HEK293 (cell line): ENCODE data around the gene CPTP.
A peak's percentile ranks its signal among the peaks of the same experiment; 100 is the strongest.

Experiments
- MZF1 ChIP-seq: fragments of 450-650 bp; formaldehyde crosslinking; IDR thresholded peaks from 2 replicates; pipeline ENCODE4 v1.5.1; 2017; ENCODE audit warnings: missing biosample characterization, missing genetic modification characterization, borderline replicate concordance
- ZNF266 ChIP-seq: fragments of 450-650 bp; formaldehyde crosslinking; IDR thresholded peaks from 2 replicates; pipeline ENCODE4 v1.5.1; 2016; ENCODE audit warnings: missing biosample characterization, missing genetic modification characterization, low read depth
- ZSCAN30 ChIP-seq: fragments of 450-650 bp; IDR thresholded peaks from 2 replicates; pipeline ENCODE4 v1.5.1; 2018; ENCODE audit warnings: missing biosample characterization, mild to moderate bottlenecking, missing genetic modification characterization, moderate library complexity
- TF ChIP-seq, protein P1 (sequence below): fragments of 450-650 bp; formaldehyde crosslinking; IDR thresholded peaks from 2 replicates; pipeline ENCODE4 v1.5.1; 2017; ENCODE audit warnings: missing biosample characterization, missing genetic modification characterization
- TF ChIP-seq, protein P2 (sequence below): fragments of 450-650 bp; formaldehyde crosslinking; IDR thresholded peaks from 2 replicates; pipeline ENCODE4 v1.5.1; 2016; ENCODE audit warnings: missing biosample characterization, missing genetic modification characterization
- TF ChIP-seq, protein P3 (sequence below): fragments of 450-650 bp; formaldehyde crosslinking; IDR thresholded peaks from 2 replicates; pipeline ENCODE4 v1.5.1; 2016; ENCODE audit warnings: missing biosample characterization, missing genetic modification characterization
- TF ChIP-seq, protein P4 (sequence below): fragments of 450-650 bp; formaldehyde crosslinking; IDR thresholded peaks from 2 replicates; pipeline ENCODE4 v1.5.1; 2016; ENCODE audit warnings: missing biosample characterization, missing genetic modification characterization

DNA sequence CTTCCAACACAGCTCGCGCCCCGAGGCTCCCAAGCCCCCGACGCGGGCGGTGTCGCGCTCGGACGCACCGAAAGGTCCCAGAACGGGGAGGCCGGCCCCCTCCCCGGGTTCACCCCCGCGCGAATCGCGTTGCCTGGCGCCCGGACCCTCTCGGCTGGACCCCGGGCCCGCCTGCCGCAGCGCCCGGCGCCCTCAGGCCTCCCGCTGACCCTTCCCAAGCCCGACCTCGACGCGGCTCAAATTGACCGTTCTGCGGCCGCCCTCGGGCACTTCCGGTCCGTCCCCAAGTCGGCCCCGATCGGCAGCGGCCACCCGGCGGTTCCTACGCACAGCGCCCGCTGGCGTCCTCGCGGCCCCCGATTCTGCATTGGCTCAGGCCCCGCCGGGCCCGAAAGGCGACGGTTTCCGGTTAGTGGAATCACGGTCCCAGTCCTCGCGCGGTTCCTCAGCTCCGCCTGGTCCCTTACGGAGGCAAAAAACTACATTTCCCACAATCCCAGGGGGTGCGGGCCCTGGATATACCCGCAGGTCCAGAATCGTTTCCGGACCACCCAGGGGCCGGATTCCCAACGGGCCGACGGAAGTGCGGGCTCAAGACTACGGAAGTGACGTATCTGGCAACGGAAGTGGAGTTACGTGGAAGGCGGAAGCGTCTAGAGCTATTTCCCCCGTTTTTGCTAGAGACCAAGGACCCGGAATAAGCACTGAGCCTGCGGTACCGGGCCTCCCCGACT lies 50.5 kb downstream of the CPTP start, which contains the start of gene AURKAIP1:
- TF ChIP-seq, protein P1, sequence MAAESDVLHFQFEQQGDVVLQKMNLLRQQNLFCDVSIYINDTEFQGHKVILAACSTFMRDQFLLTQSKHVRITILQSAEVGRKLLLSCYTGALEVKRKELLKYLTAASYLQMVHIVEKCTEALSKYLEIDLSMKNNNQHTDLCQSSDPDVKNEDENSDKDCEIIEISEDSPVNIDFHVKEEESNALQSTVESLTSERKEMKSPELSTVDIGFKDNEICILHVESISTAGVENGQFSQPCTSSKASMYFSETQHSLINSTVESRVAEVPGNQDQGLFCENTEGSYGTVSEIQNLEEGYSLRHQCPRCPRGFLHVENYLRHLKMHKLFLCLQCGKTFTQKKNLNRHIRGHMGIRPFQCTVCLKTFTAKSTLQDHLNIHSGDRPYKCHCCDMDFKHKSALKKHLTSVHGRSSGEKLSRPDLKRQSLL = peak; percentile 86
- TF ChIP-seq, protein P2, sequence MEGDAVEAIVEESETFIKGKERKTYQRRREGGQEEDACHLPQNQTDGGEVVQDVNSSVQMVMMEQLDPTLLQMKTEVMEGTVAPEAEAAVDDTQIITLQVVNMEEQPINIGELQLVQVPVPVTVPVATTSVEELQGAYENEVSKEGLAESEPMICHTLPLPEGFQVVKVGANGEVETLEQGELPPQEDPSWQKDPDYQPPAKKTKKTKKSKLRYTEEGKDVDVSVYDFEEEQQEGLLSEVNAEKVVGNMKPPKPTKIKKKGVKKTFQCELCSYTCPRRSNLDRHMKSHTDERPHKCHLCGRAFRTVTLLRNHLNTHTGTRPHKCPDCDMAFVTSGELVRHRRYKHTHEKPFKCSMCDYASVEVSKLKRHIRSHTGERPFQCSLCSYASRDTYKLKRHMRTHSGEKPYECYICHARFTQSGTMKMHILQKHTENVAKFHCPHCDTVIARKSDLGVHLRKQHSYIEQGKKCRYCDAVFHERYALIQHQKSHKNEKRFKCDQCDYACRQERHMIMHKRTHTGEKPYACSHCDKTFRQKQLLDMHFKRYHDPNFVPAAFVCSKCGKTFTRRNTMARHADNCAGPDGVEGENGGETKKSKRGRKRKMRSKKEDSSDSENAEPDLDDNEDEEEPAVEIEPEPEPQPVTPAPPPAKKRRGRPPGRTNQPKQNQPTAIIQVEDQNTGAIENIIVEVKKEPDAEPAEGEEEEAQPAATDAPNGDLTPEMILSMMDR (tag by site-specific recombination) = peak; percentile 99
- TF ChIP-seq ZSCAN30 (tag by site-specific recombination) (peak; percentile 100), MZF1 (tag by site-specific recombination) (peak; percentile 81), ZNF266 (tag by site-specific recombination) (0 out of 2 replicates have a peak, but pooled peaks have one; percentile 17)
- TF ChIP-seq, protein P3, sequence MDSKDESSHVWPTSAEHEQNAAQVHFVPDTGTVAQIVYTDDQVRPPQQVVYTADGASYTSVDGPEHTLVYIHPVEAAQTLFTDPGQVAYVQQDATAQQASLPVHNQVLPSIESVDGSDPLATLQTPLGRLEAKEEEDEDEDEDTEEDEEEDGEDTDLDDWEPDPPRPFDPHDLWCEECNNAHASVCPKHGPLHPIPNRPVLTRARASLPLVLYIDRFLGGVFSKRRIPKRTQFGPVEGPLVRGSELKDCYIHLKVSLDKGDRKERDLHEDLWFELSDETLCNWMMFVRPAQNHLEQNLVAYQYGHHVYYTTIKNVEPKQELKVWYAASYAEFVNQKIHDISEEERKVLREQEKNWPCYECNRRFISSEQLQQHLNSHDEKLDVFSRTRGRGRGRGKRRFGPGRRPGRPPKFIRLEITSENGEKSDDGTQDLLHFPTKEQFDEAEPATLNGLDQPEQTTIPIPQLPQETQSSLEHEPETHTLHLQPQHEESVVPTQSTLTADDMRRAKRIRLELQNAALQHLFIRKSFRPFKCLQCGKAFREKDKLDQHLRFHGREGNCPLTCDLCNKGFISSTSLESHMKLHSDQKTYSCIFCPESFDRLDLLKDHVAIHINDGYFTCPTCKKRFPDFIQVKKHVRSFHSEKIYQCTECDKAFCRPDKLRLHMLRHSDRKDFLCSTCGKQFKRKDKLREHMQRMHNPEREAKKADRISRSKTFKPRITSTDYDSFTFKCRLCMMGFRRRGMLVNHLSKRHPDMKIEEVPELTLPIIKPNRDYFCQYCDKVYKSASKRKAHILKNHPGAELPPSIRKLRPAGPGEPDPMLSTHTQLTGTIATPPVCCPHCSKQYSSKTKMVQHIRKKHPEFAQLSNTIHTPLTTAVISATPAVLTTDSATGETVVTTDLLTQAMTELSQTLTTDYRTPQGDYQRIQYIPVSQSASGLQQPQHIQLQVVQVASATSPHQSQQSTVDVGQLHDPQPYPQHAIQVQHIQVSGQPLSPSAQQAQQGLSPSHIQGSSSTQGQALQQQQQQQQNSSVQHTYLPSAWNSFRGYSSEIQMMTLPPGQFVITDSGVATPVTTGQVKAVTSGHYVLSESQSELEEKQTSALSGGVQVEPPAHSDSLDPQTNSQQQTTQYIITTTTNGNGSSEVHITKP (tag by site-specific recombination) = peak; percentile 96
- TF ChIP-seq, protein P4, sequence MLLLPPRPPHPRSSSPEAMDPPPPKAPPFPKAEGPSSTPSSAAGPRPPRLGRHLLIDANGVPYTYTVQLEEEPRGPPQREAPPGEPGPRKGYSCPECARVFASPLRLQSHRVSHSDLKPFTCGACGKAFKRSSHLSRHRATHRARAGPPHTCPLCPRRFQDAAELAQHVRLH (tag by site-specific recombination) = peak; percentile 100
